ENCODE measurements around the gene LRRK2.
"Not testable (repeated sequence)": the region's sequence is repeated elsewhere in the genome, so short reads cannot be mapped to it uniquely, and the experiment has no call there.

Gene LRRK2

GRCh38 chr12:40325349-40325960 lies 100.7 kb downstream of the LRRK2 start:
- peak; percentile 24 for DNase-seq

GRCh38 chr12:40327535-40327934 lies 102.7 kb downstream of the LRRK2 start:
- no peak for DNase-seq

- no peak for DNase-seq
These were observed 105.4 kb downstream of the LRRK2 start for GRCh38 chr12:40330180-40330579.

- no peak for DNase-seq
These were observed 107.1 kb downstream of the LRRK2 start for GRCh38 chr12:40331886-40332285.

- no peak for DNase-seq
These were observed 111.2 kb downstream of the LRRK2 start for GRCh38 chr12:40335991-40336390.

GRCh38 chr12:40336573-40337199 lies 111.9 kb downstream of the LRRK2 start:
- no peak for DNase-seq

GRCh38 chr12:40338071-40338470 lies 113.3 kb downstream of the LRRK2 start:
- DNase-seq, result no peak

GRCh38 chr12:40338621-40339020 lies 113.8 kb downstream of the LRRK2 start:
- DNase-seq, result no peak

- no peak for DNase-seq
These were observed 117.2 kb downstream of the LRRK2 start for GRCh38 chr12:40342010-40342409.

- no peak for DNase-seq
These were observed 118.3 kb downstream of the LRRK2 start for GRCh38 chr12:40343124-40343523.

GRCh38 chr12:40344312-40344711 lies 119.5 kb downstream of the LRRK2 start:
- DNase-seq, result no peak

GRCh38 chr12:40351976-40352375 lies 127.2 kb downstream of the LRRK2 start:
- no peak for DNase-seq

GRCh38 chr12:40375076-40375475 lies 150.3 kb downstream of the LRRK2 start:
- no peak for DNase-seq

- no peak for DNase-seq
These were observed 151.9 kb downstream of the LRRK2 start for GRCh38 chr12:40376533-40377267.

GRCh38 chr12:40378691-40379090 lies 153.9 kb downstream of the LRRK2 start:
- no peak for DNase-seq

- no peak for DNase-seq
These were observed 157.4 kb downstream of the LRRK2 start for GRCh38 chr12:40382217-40382616.

- not testable (repeated sequence) for DNase-seq
These were observed 162.5 kb downstream of the LRRK2 start for GRCh38 chr12:40387279-40387678.

GRCh38 chr12:40390980-40391379 lies 166.2 kb downstream of the LRRK2 start:
- no peak for DNase-seq

- no peak for DNase-seq
These were observed 168.2 kb downstream of the LRRK2 start for GRCh38 chr12:40393026-40393425.

GRCh38 chr12:40399656-40400055 lies 174.9 kb downstream of the LRRK2 start:
- no peak for DNase-seq

GRCh38 chr12:40405419-40405818 lies 180.6 kb downstream of the LRRK2 start:
- DNase-seq, result no peak
